PC-9 (cell line): Measurements from ENCODE around the gene ADAM8.

Experiments used
- CTCF ChIP-seq: fragments of 200-600 bp; sonication (generic); conservative IDR thresholded peaks from 2 replicates; pipeline ENCODE4 v1.6.1; 2017; ENCODE audit warnings: mixed run types, antibody characterized with exemption, mild to moderate bottlenecking, moderate library complexity
- EZH2 ChIP-seq: fragments of 200-600 bp; sonication (generic); IDR thresholded peaks from 2 replicates; pipeline ENCODE4 v1.8.0; 2017; ENCODE audit warnings: antibody characterized with exemption, low read depth

GRCh38 chr10:133298466-133298865 is 21.8 kb upstream of the ADAM8 start:
- TF ChIP-seq CTCF (no peak), EZH2 (no peak)
